Uterus (tissue), 4 donors: ENCODE measurements around the gene SYCP2. TPM values are rescaled to one million over a fixed set of nuclear protein-coding genes. Genes with fewer than 3 reads are reported as not detected.

Source experiments
- DNase-seq, 2 donors: peaks; one replicate each; pipeline ENCODE4 v3.0.0-alpha.2; 2019 to 2020
- H3K27ac ChIP-seq, 2 donors: fragments of 200-600 bp; sonication (generic); 1 replicate in 1 of 2; 2 replicates in 1 of 2; pipeline ENCODE4 v1.5.1; 2016 to 2018
- H3K27me3 ChIP-seq, 2 donors: fragments of 200-600 bp; sonication (generic); one replicate each; pipeline ENCODE4 v1.5.1; 2018 to 2019; ENCODE audit warnings: control low read depth in 1 of 2
- H3K36me3 ChIP-seq, 2 donors: fragments of 200-600 bp; sonication (generic); one replicate each; pipeline ENCODE4 v1.5.1; 2019; ENCODE audit warnings: control low read depth in 1 of 2
- H3K4me1 ChIP-seq, 2 donors: fragments of 200-600 bp; sonication (generic); one replicate each; pipeline ENCODE4 v1.5.1; 2018 to 2019; ENCODE audit warnings: control low read depth in 1 of 2
- H3K4me3 ChIP-seq, 2 donors: fragments of 200-600 bp; sonication (generic); 1 replicate in 1 of 2; 2 replicates in 1 of 2; pipeline ENCODE4 v1.5.1; 2018 to 2019; ENCODE audit warnings: mild to moderate bottlenecking in 1 of 2
- H3K9me3 ChIP-seq, 2 donors: fragments of 200-600 bp; sonication (generic); one replicate each; pipeline ENCODE4 v1.5.1; 2019; ENCODE audit warnings: control low read depth in 1 of 2
- POLR2A ChIP-seq, 2 donors: fragments of 450-650 bp; IDR thresholded peaks; one replicate each; pipeline ENCODE4 v1.6.1; 2016; ENCODE audit warnings: antibody characterized with exemption in 2 of 2, mild to moderate bottlenecking in 1 of 2, moderate library complexity in 1 of 2
- intact Hi-C: fragments of 100-400 bp; cut with DNase I; formaldehyde crosslinking; loops from one replicate; pipeline ENCODE4 v1.15.1; 2023; ENCODE audit warnings: low total_unique reads
- total RNA-seq, 4 donors: library from RNA; depleted of rRNA in 3 of 4; stranded (reverse); fragments of >200 nt in 3 of 4; gene quantifications; one replicate each; pipeline versions ENCODE4 v1.1.0 to v1.2.4, GENCODE V29; 2014 to 2023
- TF ChIP-seq, protein P1 (sequence below), 4 experiments: fragments of 200-600 bp in 2 of 4; fragments of 450-650 bp in 2 of 4; sonication (generic) in 2 of 4; IDR thresholded peaks; one replicate each; pipeline ENCODE4 v1.5.1; 2016 to 2019; ENCODE audit warnings: antibody characterized with exemption in 4 of 4, mild to moderate bottlenecking in 2 of 4, moderate library complexity in 1 of 4
- donor health status: DM: yes; HTN: yes; CAD: no.

SYCP2 gene
- total RNA-seq, 4 donors from 2014 or later, result 1.2 to 22.5 (median 6.6) TPM

- Histone ChIP-seq H3K4me3 (peak overlapping the region; percentile 58 to 77), H3K27ac (peak overlapping the region; percentile 89 to 90), H3K27me3 (no peaks in the 10 kb centered on the region), H3K4me1 (peaks cover 7 to 9% of the 10 kb centered on the region in 2 donors), H3K36me3 (no peaks in the 10 kb centered on the region), H3K9me3 (no peaks in the 10 kb centered on the region)
- peak; percentile 21 to 23 for DNase-seq
- TF ChIP-seq, protein P1, sequence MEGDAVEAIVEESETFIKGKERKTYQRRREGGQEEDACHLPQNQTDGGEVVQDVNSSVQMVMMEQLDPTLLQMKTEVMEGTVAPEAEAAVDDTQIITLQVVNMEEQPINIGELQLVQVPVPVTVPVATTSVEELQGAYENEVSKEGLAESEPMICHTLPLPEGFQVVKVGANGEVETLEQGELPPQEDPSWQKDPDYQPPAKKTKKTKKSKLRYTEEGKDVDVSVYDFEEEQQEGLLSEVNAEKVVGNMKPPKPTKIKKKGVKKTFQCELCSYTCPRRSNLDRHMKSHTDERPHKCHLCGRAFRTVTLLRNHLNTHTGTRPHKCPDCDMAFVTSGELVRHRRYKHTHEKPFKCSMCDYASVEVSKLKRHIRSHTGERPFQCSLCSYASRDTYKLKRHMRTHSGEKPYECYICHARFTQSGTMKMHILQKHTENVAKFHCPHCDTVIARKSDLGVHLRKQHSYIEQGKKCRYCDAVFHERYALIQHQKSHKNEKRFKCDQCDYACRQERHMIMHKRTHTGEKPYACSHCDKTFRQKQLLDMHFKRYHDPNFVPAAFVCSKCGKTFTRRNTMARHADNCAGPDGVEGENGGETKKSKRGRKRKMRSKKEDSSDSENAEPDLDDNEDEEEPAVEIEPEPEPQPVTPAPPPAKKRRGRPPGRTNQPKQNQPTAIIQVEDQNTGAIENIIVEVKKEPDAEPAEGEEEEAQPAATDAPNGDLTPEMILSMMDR (IDR thresholded peaks at IDR 0.05), result no peak
- no peak for TF ChIP-seq POLR2A (IDR thresholded peaks at IDR 0.05)
- intact Hi-C loops, result no loop called here
Measured at GRCh38 chr20:59939052-59939878, 5.8 kb upstream of the SYCP2 start.

- no peak overlapping the region for H3K27ac ChIP-seq
- TF ChIP-seq, protein P1 (IDR thresholded peaks at IDR 0.05), result no peak
- no peak for TF ChIP-seq POLR2A (IDR thresholded peaks at IDR 0.05)
- H3K9me3 ChIP-seq, result no peaks in the 10 kb centered on the region
- H3K36me3 ChIP-seq, result no peaks in the 10 kb centered on the region
- H3K4me3 ChIP-seq, result peak overlapping the region in 1 of 2 donors; percentile 77
- intact Hi-C loops, result no loop called here
- peak; percentile 23 to 54 for DNase-seq
- no peaks in the 10 kb centered on the region for H3K27me3 ChIP-seq
- H3K4me1 ChIP-seq, result peaks cover 7 to 9% of the 10 kb centered on the region in 2 donors
Measured at GRCh38 chr20:59938696-59939051, 5.2 kb upstream of the SYCP2 start.

GRCh38 chr20:59938221-59938620 lies 4.8 kb upstream of the SYCP2 start:
- Histone ChIP-seq H3K9me3 (no peaks in the 10 kb centered on the region), H3K27ac (no peak overlapping the region), H3K4me1 (peaks cover 7 to 10% of the 10 kb centered on the region in 2 donors), H3K27me3 (no peaks in the 10 kb centered on the region), H3K36me3 (no peaks in the 10 kb centered on the region), H3K4me3 (no peak overlapping the region)
- DNase-seq, result no peak
- TF ChIP-seq, protein P1 (IDR thresholded peaks at IDR 0.05), result no peak
- TF ChIP-seq POLR2A (IDR thresholded peaks at IDR 0.05), result no peak
- intact Hi-C loops, result no loop called here

DNA sequence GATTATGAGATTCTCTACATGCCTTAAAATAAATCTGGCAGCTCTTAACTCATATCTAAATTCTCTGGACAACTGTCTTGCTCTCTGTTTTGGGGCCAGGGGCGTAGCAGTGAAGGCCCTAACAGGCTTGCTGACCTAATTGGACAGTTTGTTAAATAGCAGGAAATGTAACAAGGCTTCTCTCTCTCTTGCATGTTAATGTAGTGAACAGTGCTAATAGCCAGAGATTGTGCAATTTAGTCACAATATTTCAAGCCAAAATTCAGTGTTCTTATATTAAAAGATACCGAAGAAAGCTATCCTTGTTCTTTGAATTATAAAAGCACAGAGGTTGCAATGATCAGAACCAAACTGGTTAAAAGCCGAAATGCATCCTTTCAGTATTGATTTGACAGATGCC lies 3.7 kb upstream of the SYCP2 start:
- Histone ChIP-seq H3K36me3 (no peaks in the 10 kb centered on the region), H3K27me3 (no peaks in the 10 kb centered on the region), H3K4me1 (peaks cover 7 to 14% of the 10 kb centered on the region in 2 donors), H3K4me3 (no peak overlapping the region), H3K9me3 (no peaks in the 10 kb centered on the region), H3K27ac (no peak overlapping the region)
- TF ChIP-seq, protein P1 (IDR thresholded peaks at IDR 0.05), result no peak
- no peak for TF ChIP-seq POLR2A (IDR thresholded peaks at IDR 0.05)
- intact Hi-C loops, result no loop called here
- DNase-seq, result no peak

GRCh38 chr20:59936409-59936808 lies 3.0 kb upstream of the SYCP2 start:
- Histone ChIP-seq H3K9me3 (no peaks in the 10 kb centered on the region), H3K36me3 (no peaks in the 10 kb centered on the region), H3K4me3 (no peak overlapping the region), H3K27ac (no peak overlapping the region), H3K4me1 (peaks cover 5 to 14% of the 10 kb centered on the region in 2 donors), H3K27me3 (no peaks in the 10 kb centered on the region)
- DNase-seq, result no peak
- no peak for TF ChIP-seq POLR2A (IDR thresholded peaks at IDR 0.05)
- TF ChIP-seq, protein P1 (IDR thresholded peaks at IDR 0.05), result no peak
- intact Hi-C loops, result no loop called here
